ENCODE measurements around the gene UTP25.

The UTP25 gene

DNA sequence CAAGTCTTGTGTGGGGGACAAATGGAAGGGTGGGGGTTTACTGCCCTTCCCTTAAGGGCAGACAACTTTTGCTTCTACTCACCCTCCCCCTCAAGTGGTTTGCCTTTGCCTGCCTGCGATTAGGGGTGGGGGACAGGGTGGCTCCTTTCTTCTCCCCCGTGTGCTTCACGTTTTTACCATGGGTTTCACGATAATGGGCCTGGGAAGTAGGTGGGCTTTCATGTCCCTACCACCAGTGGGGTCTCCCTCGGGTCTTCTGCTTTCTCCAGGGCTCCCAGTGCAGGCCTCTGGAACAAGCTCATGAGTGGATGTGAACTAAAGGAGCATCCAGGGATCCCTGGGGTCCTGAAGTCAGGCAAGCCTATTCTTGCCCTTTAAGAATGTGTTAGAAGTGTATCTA lies 21.6 kb downstream of the UTP25 start:
- Histone ChIP-seq H3K4me2 (ENCODE audit: low read length) (no peak overlapping the region), H3K36me3 (replicated peaks; ENCODE audit: low read depth, low read length) (peaks cover 65% of the 10 kb centered on the region), H2AFZ (ENCODE audit: low read depth, low read length) (no peak overlapping the region), H3K4me1 (ENCODE audit: low read length) (no peaks in the 10 kb centered on the region), H3K4me3 (ENCODE audit: low read length) (no peak overlapping the region), H3K79me2 (ENCODE audit: low read length) (no peaks in the 10 kb centered on the region), H3K9me3 (ENCODE audit: insufficient read depth, low read length) (no peaks in the 10 kb centered on the region), H3K27ac (ENCODE audit: low read length) (no peak overlapping the region), H3K9ac (ENCODE audit: low read length) (no peak overlapping the region), H3K27me3 (ENCODE audit: low read depth, low read length) (no peaks in the 10 kb centered on the region), H4K20me1 (ENCODE audit: insufficient read depth, low read length) (no peaks in the 10 kb centered on the region)
- TF ChIP-seq, protein P1, sequence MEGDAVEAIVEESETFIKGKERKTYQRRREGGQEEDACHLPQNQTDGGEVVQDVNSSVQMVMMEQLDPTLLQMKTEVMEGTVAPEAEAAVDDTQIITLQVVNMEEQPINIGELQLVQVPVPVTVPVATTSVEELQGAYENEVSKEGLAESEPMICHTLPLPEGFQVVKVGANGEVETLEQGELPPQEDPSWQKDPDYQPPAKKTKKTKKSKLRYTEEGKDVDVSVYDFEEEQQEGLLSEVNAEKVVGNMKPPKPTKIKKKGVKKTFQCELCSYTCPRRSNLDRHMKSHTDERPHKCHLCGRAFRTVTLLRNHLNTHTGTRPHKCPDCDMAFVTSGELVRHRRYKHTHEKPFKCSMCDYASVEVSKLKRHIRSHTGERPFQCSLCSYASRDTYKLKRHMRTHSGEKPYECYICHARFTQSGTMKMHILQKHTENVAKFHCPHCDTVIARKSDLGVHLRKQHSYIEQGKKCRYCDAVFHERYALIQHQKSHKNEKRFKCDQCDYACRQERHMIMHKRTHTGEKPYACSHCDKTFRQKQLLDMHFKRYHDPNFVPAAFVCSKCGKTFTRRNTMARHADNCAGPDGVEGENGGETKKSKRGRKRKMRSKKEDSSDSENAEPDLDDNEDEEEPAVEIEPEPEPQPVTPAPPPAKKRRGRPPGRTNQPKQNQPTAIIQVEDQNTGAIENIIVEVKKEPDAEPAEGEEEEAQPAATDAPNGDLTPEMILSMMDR (IDR thresholded peaks at IDR 0.05; ENCODE audit: low read depth, low read length), result no peak
- no peak for TF ChIP-seq EZH2phosphoT487 (IDR thresholded peaks at IDR 0.05; ENCODE audit: low read depth)

DNA sequence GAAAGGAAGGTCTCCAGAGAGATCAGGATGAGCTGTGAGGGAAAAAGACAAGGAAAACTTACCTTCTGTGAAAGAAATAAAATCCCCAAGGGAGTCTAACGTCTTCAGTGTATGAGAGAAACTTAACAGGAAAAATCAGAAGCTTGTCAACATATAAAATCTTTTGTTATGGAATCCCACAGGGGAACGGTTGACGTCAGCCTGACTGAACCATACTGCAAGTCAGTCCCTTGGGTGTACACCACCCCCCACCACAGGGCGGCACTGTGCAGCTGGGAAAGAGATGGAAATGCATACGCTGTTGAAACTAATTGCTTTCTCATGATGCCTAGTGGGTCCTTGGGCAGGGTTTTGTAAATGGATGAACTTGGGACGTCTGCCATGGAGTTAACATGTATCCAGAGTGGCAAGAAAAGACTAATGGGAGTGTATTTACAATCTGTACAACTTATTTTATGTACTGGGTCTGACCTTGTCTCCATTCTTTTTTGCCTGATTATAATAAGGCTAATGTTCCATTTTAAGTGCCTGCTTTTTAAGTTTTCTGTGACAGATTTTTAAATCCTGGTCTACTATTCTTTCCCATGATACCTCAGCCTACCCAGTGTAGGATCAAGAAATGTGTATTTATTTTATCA lies 22.7 kb downstream of the UTP25 start:
- Histone ChIP-seq H3K4me3 (ENCODE audit: low read length) (no peak overlapping the region), H3K4me1 (ENCODE audit: low read length) (no peaks in the 10 kb centered on the region), H4K20me1 (ENCODE audit: insufficient read depth, low read length) (no peaks in the 10 kb centered on the region), H3K36me3 (replicated peaks; ENCODE audit: low read depth, low read length) (peaks cover 65% of the 10 kb centered on the region), H3K9ac (ENCODE audit: low read length) (no peak overlapping the region), H3K79me2 (ENCODE audit: low read length) (no peaks in the 10 kb centered on the region), H3K9me3 (ENCODE audit: insufficient read depth, low read length) (no peaks in the 10 kb centered on the region), H3K27me3 (ENCODE audit: low read depth, low read length) (no peaks in the 10 kb centered on the region), H2AFZ (ENCODE audit: low read depth, low read length) (no peak overlapping the region), H3K27ac (ENCODE audit: low read length) (no peak overlapping the region), H3K4me2 (ENCODE audit: low read length) (no peak overlapping the region)
- TF ChIP-seq EZH2phosphoT487 (IDR thresholded peaks at IDR 0.05; ENCODE audit: low read depth), result no peak
- TF ChIP-seq, protein P1 (IDR thresholded peaks at IDR 0.05; ENCODE audit: low read depth, low read length), result peak; percentile 92

DNA sequence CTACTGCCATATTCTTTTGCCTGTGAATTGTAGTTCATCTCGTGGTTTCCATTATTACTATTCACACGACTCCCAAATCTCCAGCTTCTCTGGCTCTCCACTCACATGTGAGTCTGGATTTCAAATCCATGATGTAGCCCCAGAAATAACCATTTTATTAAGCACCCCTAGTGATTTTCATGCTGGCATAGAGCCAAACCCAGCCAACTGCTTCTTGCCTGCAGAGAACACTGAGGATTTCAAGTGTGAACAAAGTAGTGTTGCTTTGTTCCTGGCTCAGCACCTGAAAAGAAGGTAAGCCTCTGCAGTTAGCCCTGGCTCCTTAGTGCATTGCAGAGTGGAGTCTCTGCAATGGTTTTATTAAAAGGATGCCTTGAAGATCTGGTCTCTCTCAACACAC lies 25.9 kb downstream of the UTP25 start:
- no peak overlapping the region for H3K4me2 ChIP-seq (ENCODE audit: low read length)
- H4K20me1 ChIP-seq (ENCODE audit: insufficient read depth, low read length), result no peaks in the 10 kb centered on the region
- TF ChIP-seq, protein P1 (IDR thresholded peaks at IDR 0.05; ENCODE audit: low read depth, low read length), result no peak
- no peak for TF ChIP-seq EZH2phosphoT487 (IDR thresholded peaks at IDR 0.05; ENCODE audit: low read depth)

DNA sequence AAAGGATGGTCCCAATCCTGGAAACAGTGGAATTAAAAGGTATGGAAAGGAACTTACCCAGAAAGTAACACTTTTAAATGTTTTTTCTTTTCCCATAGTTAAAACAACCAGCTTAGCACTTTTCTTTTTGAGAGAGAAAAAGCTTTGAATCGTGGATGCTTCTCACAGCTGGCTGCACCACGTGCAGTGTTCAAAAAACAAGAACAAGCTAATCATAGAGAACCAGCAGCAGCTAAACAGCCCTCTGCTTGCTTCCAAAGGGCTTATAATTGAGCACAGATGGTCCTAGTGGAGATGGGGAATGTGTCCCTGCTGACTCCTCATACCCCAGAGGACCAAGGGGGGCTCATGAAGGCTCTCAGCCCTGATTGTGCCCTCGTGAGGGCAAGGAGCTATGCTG lies 26.4 kb downstream of the UTP25 start:
- H3K9ac ChIP-seq (ENCODE audit: low read length), result no peak overlapping the region
- H3K79me2 ChIP-seq (ENCODE audit: low read length), result no peaks in the 10 kb centered on the region
- TF ChIP-seq, protein P1 (IDR thresholded peaks at IDR 0.05; ENCODE audit: low read depth, low read length), result no peak
- TF ChIP-seq EZH2phosphoT487 (IDR thresholded peaks at IDR 0.05; ENCODE audit: low read depth), result no peak
- no peaks in the 10 kb centered on the region for H4K20me1 ChIP-seq (ENCODE audit: insufficient read depth, low read length)
- H2AFZ ChIP-seq (ENCODE audit: low read depth, low read length), result no peak overlapping the region
- H3K27ac ChIP-seq (ENCODE audit: low read length), result no peak overlapping the region
- no peak overlapping the region for H3K4me2 ChIP-seq (ENCODE audit: low read length)
- H3K27me3 ChIP-seq (ENCODE audit: low read depth, low read length), result no peaks in the 10 kb centered on the region
- no peak overlapping the region for H3K4me3 ChIP-seq (ENCODE audit: low read length)
- peaks cover 49% of the 10 kb centered on the region for H3K36me3 ChIP-seq (replicated peaks; ENCODE audit: low read depth, low read length)
- no peaks in the 10 kb centered on the region for H3K9me3 ChIP-seq (ENCODE audit: insufficient read depth, low read length)
- no peaks in the 10 kb centered on the region for H3K4me1 ChIP-seq (ENCODE audit: low read length)

More for the DNA sequence above, 25.9 kb downstream of the UTP25 start:
- Histone ChIP-seq H3K4me3 (ENCODE audit: low read length) (no peak overlapping the region), H3K4me1 (ENCODE audit: low read length) (no peaks in the 10 kb centered on the region), H3K27me3 (ENCODE audit: low read depth, low read length) (no peaks in the 10 kb centered on the region), H2AFZ (ENCODE audit: low read depth, low read length) (no peak overlapping the region), H3K79me2 (ENCODE audit: low read length) (no peaks in the 10 kb centered on the region), H3K27ac (ENCODE audit: low read length) (no peak overlapping the region), H3K9ac (ENCODE audit: low read length) (no peak overlapping the region), H3K36me3 (replicated peaks; ENCODE audit: low read depth, low read length) (peaks cover 52% of the 10 kb centered on the region), H3K9me3 (ENCODE audit: insufficient read depth, low read length) (no peaks in the 10 kb centered on the region)
